Esophagus squamous epithelium (tissue), 5 donors: ENCODE results near the gene LKAAEAR1. TPM values are rescaled to one million over a fixed set of nuclear protein-coding genes. Genes with fewer than 3 reads are reported as not detected.

Experiments used
- DNase-seq: peaks from one replicate; lab custom pipeline; 2025; lab: John Stamatoyannopoulos, UW
- H3K27ac ChIP-seq, 4 donors: fragments of 200-600 bp; sonication (generic); one replicate each; pipeline ENCODE4 v1.5.1; 2016 to 2019; ENCODE audit warnings: mild to moderate bottlenecking in 1 of 4
- H3K27me3 ChIP-seq, 4 donors: fragments of 200-600 bp; sonication (generic); 1 replicate in 3 of 4; 2 replicates in 1 of 4; pipeline versions ENCODE4 v1.5.1 to v1.6.0; 2017 to 2021; ENCODE audit warnings: antibody characterized with exemption in 1 of 4
- H3K36me3 ChIP-seq, 3 donors: fragments of 200-600 bp; sonication (generic); one replicate each; pipeline ENCODE4 v1.5.1; 2016 to 2019
- H3K4me1 ChIP-seq, 3 donors: fragments of 200-600 bp; sonication (generic); one replicate each; pipeline ENCODE4 v1.5.1; 2017 to 2019
- H3K4me3 ChIP-seq, 4 donors: fragments of 200-600 bp; sonication (generic); 1 replicate in 3 of 4; 2 replicates in 1 of 4; pipeline ENCODE4 v1.5.1; 2016 to 2019; ENCODE audit warnings: mild to moderate bottlenecking in 2 of 4, moderate library complexity in 1 of 4
- H3K9me3 ChIP-seq, 3 donors: fragments of 200-600 bp; sonication (generic); one replicate each; pipeline ENCODE4 v1.5.1; 2016 to 2019
- POLR2A ChIP-seq, 4 donors: fragments of 450-650 bp; IDR thresholded peaks; one replicate each; pipeline ENCODE4 v1.6.1; 2017; ENCODE audit warnings: antibody characterized with exemption in 4 of 4, mild to moderate bottlenecking in 4 of 4, moderate library complexity in 3 of 4
- WGBS, 2 donors: methylation state at CpG; one replicate each; pipeline ENCODE4 v1.1.5; 2018; 5-methylcytosine and 5-hydroxymethylcytosine counted together
- intact Hi-C: fragments of 100-400 bp; cut with DNase I; formaldehyde crosslinking; loops from one replicate; pipeline ENCODE4 v1.15.0; 2022
- total RNA-seq, 4 donors: library from RNA; depleted of rRNA; stranded (reverse); fragments of >200 nt; gene quantifications; one replicate each; pipeline ENCODE4 v1.1.0, GENCODE V29; 2016
- TF ChIP-seq, protein P1 (sequence below), 6 experiments: fragments of 450-650 bp in 4 of 6; fragments of 200-600 bp in 2 of 6; sonication (generic) in 2 of 6; IDR thresholded peaks; one replicate each; pipeline ENCODE4 v1.5.1; 2016 to 2019; ENCODE audit warnings: antibody characterized with exemption in 6 of 6, mild to moderate bottlenecking in 4 of 6, moderate library complexity in 4 of 6
- donor health status: DM: yes; HTN: yes; CAD: no.

Gene LKAAEAR1
- total RNA-seq, 4 donors from 2014 or later = not detected

DNA sequence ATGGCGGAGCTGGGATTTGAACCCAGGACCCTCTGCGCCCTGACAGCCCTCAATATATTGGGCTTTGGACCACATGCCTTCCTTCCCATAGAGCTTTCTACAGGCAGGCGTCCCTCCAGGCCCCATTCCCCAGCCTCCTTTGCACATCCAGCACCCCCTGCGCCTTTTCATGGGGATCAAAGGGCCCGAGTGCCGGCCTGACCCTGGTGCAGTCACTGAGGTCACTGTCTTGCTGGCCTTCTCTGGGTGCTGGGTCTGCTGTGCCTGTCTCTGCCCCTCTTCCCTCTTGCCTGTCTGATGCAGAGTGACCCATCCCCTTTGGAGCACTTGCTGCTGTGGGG lies 2.6 kb downstream of the LKAAEAR1 start:
- Histone ChIP-seq H3K9me3 (no peaks in the 10 kb centered on the region), H3K4me1 (peaks cover 31 to 79% (median 41%) of the 10 kb centered on the region in 3 donors), H3K4me3 (no peak overlapping the region), H3K36me3 (no peaks in the 10 kb centered on the region), H3K27me3 (peaks cover 0 to 51% (median 9%) of the 10 kb centered on the region in 4 donors), H3K27ac (no peak overlapping the region)
- no peak for DNase-seq
- TF ChIP-seq POLR2A (IDR thresholded peaks at IDR 0.05) = no peak
- intact Hi-C loops = no loop called here
- 85 to 94% methylated on average over 4 to 5 of the region's 6 CpGs for WGBS, 2 donors

- WGBS, 2 donors = 55 to 91% methylated on average over 6 to 8 of the region's 17 CpGs
- peaks cover 31 to 85% (median 44%) of the 10 kb centered on the region in 3 donors for H3K4me1 ChIP-seq
- peak overlapping the region in 2 of 4 donors; percentile 88 to 91 for H3K27ac ChIP-seq
- DNase-seq = no peak
- peak overlapping the region in 3 of 4 donors; percentile 59 to 89 (median 80) for H3K4me3 ChIP-seq
- no peak for TF ChIP-seq POLR2A (IDR thresholded peaks at IDR 0.05)
- TF ChIP-seq, protein P1, sequence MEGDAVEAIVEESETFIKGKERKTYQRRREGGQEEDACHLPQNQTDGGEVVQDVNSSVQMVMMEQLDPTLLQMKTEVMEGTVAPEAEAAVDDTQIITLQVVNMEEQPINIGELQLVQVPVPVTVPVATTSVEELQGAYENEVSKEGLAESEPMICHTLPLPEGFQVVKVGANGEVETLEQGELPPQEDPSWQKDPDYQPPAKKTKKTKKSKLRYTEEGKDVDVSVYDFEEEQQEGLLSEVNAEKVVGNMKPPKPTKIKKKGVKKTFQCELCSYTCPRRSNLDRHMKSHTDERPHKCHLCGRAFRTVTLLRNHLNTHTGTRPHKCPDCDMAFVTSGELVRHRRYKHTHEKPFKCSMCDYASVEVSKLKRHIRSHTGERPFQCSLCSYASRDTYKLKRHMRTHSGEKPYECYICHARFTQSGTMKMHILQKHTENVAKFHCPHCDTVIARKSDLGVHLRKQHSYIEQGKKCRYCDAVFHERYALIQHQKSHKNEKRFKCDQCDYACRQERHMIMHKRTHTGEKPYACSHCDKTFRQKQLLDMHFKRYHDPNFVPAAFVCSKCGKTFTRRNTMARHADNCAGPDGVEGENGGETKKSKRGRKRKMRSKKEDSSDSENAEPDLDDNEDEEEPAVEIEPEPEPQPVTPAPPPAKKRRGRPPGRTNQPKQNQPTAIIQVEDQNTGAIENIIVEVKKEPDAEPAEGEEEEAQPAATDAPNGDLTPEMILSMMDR (IDR thresholded peaks at IDR 0.05) = no peak
- intact Hi-C loops = no loop called here
- peaks cover 0 to 48% (median 9%) of the 10 kb centered on the region in 4 donors for H3K27me3 ChIP-seq
- no peaks in the 10 kb centered on the region for H3K36me3 ChIP-seq
- no peaks in the 10 kb centered on the region for H3K9me3 ChIP-seq
These were observed 3.2 kb downstream of the LKAAEAR1 start for GRCh38 chr20:64080813-64081623.

DNA sequence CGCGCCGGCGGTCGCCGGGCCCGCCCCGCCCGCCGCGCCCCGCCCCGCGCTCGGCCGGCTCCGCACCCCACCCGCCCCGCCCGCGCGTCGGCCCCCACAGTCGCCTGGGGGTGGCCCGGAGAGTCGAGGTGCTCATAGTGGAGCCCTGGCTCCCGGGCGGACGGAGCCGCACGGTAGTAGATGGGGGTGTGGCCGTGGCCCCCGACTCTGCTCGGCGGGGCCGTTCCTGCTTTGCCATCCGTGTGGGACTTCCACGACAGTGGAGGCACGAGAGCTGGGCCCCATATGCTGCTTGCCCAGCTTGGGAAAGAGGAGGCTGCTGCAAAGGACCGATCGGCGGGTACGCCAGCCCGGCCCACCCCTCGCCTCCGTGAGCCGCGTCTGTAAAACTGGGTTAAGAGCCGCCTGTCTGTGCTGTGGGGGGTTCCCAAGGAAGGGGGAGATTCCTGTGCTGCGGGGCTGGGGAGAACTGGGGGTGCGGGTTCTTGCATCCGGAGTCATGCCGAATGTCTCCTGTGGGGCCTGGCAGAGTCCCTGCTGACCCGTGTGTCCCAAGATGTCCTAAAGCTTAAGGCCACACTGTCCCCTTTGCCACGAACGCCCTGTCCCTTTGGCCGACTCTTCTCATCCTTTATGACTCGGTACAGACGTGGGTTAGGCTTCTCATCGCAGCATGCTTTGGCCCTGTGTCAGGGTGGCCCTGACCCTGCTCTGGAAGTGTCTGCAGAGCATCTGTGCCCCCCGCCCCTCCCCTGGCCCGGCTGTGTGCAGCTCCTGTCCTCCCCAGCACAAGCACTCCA lies 4.0 kb downstream of the LKAAEAR1 start, which contains the start of gene OPRL1:
TSS of gene OPRL1 (plus strand) at position 70 of the 800 bp plus-strand sequence. CDS start 12,639 bp downstream, outside the sequence.
- Histone ChIP-seq H3K27ac (peak within 1 kb of the TSS; percentile 64 to 91 (median 84)), H3K4me1 (peaks cover 31 to 90% (median 44%) of the 10 kb centered on the region in 3 donors), H3K4me3 (peak within 1 kb of the TSS; percentile 59 to 89 (median 77)), H3K36me3 (peaks cover 0 to 4% (median 0%) of the 10 kb centered on the region in 3 donors), H3K27me3 (peaks cover 0 to 40% (median 8%) of the 10 kb centered on the region in 4 donors), H3K9me3 (no peaks in the 10 kb centered on the region)
- no peak for TF ChIP-seq POLR2A (IDR thresholded peaks at IDR 0.05)
- TF ChIP-seq, protein P1 (IDR thresholded peaks at IDR 0.05) = no peak
- intact Hi-C loops = no loop called here
- no peak for DNase-seq
- 14 to 20% methylated on average over 7 to 11 of the region's 62 CpGs for WGBS, 2 donors

GRCh38 chr20:64079273-64080012 lies 4.8 kb downstream of the LKAAEAR1 start, which contains the start of gene RGS19:
RGS19 (minus strand) TSS chr20:64079518; CDS start chr20:64076886, 2,632 bp downstream.
- WGBS, 2 donors = no CpG with 5 or more reads among the region's 73 CpGs

More at GRCh38 chr20:64079273-64080012, 4.8 kb downstream of the LKAAEAR1 start, which contains the start of gene RGS19:
- H3K36me3 ChIP-seq = peaks cover 0 to 12% (median 6%) of the 10 kb centered on the region in 3 donors
- peaks cover 28 to 86% (median 41%) of the 10 kb centered on the region in 3 donors for H3K4me1 ChIP-seq
- no peaks in the 10 kb centered on the region for H3K9me3 ChIP-seq
- no peak for DNase-seq
- intact Hi-C loops = no loop called here
- peak within 1 kb of the TSS; percentile 64 to 91 (median 84) for H3K27ac ChIP-seq
- peaks cover 0 to 33% (median under 1%) of the 10 kb centered on the region in 4 donors for H3K27me3 ChIP-seq
- peak within 1 kb of the TSS; percentile 59 to 89 (median 77) for H3K4me3 ChIP-seq
- TF ChIP-seq POLR2A (IDR thresholded peaks at IDR 0.05) = peak in 1 of 4 donors; percentile 42
- TF ChIP-seq, protein P1 (IDR thresholded peaks at IDR 0.05) = no peak
